HG02981 (cell line): ENCODE measurements around the gene POSTN.
"Not testable (repeated sequence)": the region's sequence is repeated elsewhere in the genome, so short reads cannot be mapped to it uniquely, and the experiment has no call there.

Experiments
- ATAC-seq: cut with Tn5 transposase; IDR thresholded peaks from one replicate; pipeline ENCODE4 v1.9.1; 2021; ENCODE audit warnings: mild to moderate bottlenecking, moderate library complexity; ENCODE audit not compliant: unreplicated experiment

Gene POSTN

DNA sequence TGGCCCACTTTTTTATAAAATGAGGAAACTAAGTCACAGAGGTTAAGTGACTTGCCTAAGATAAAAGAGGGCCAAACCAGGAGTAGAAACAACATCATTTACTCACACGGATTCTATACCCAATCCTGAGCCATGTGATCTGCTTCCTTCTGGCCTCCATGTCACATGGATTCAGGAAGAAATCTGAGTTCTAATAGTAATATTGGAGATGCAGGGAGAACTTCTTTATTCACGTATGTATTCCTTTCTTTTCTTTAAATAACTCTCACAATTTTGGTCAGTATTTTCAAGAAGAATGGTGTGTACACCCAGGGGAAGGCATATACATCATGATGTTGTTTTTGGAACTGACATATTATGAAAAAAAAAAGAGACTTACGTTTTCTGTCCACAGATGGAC is 1.8 kb downstream of the POSTN start:
- ATAC-seq: no peak

GRCh38 chr13:37595162-37595561 is 3.4 kb downstream of the POSTN start:
- no peak for ATAC-seq

DNA sequence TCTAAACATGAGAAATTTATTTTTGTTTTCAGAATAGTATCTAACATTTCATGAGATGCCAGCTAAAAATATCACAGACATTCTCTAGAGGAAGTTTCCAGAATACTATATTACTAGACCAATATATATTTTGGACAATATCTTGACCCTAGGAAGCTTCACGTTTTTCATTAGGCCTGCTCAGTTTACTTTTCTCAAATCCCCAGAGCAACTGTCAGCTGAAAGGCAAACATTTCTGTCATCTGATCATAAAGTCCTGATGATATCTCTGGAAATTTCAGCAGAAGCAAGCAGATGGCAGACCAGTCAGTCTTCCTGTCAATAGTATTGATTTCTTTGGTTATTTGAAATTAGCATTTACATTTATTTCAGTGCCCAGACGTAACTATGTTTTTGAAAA is 4.0 kb downstream of the POSTN start:
- no peak for ATAC-seq

GRCh38 chr13:37589381-37589780 is 9.2 kb downstream of the POSTN start:
- ATAC-seq: not testable (repeated sequence)

DNA sequence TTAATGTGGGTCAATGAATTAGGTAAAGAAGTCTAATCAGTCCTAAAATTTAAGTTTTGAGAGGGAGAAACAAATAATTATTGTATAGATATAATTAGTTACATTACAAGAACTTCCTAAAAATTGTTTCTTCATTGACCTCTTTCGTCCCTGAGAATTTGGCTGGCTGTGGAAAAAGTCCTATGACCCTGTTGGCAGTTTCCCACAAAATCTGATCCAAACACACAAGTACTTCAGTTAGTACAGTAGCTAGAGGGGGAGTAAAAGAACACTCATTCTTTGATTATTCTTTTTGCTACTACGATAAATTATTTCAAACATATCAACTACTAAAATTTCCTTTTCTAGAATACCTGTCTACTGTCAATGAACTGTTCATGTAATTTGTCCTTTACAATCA is 11.3 kb downstream of the POSTN start:
- no peak for ATAC-seq

- ATAC-seq: no peak
Observed at GRCh38 chr13:37586164-37586563, 12.4 kb downstream of the POSTN start.

DNA sequence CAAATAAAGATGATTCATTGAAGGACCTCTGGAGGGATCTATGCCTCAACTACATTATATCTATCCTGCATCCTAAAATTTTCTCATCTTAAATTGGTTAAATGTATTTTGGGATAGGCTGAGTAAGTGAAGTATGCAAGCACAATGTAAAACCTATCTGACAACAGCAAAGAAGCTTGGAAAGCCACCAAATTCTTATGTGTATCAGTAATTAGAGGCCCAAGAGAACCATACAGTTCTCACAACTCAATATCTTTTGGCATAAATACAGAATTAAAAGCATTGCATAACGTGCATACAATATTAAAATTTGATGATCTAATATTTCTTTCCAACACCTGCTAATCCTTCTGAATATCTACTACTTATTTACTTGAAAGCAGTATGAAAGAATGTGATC is 13.0 kb downstream of the POSTN start:
- no peak for ATAC-seq

DNA sequence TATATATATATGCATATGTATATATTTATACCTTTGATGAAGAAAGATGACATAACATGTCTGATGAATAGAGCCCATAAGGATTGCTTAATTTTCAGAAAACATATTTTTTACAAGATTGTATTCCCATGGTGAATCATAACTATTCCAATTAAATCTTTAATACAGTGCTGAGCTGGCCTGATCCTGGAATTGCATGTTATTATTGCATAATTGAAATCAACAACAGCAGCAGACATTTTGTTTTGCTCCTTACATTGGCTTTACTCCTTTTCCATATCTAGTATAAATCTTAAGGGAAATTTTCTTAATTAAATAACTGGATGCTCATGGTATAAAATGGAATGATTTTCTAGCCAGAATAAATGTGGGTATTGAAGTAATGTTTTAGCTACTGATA is 22.0 kb downstream of the POSTN start:
- no peak for ATAC-seq

DNA sequence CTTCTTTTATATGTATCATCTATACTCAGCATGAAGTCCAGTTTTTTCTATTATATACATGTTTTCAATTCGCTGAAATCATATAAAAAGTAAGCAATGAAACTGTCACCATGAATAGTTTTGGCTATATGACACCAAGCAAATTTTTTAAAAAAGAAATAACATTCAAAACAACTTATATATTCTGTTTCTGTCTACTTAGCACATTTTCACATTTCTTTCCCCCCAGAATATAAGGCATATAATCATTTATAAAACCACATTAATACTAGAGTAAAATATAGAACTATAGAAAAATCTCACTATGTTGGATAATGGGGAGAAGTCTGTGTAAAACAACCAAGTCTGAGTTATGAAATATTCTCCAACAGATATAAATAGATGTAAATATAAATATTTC is 33.1 kb downstream of the POSTN start:
- ATAC-seq: no peak

- no peak for ATAC-seq
Observed at GRCh38 chr13:37561031-37561430, 37.5 kb downstream of the POSTN start.

GRCh38 chr13:37560526-37560925 is 38.0 kb downstream of the POSTN start:
- no peak for ATAC-seq

DNA sequence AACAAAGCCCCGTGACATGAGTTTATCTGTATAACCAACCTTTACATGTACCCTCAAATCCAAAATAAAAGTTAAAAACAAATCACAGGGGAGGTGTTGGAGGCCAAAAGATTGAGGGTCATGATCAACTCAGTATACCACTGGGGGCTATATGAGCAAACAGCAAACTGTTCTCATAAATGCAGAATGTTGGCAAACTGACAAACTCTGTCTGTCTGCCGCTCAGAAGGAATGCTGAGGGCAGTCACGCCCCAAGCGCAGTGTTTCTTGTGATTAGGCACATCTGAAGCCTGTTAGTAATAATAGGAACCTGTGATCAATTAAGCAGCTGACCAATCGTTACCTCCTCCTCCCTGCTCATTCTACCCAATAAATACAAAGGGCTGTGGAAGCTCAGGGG is 39.8 kb downstream of the POSTN start:
- not testable (repeated sequence) for ATAC-seq

- no peak for ATAC-seq
Observed at GRCh38 chr13:37546087-37546486, 52.5 kb downstream of the POSTN start.

GRCh38 chr13:37544995-37545394 is 53.6 kb downstream of the POSTN start:
- ATAC-seq: no peak

DNA sequence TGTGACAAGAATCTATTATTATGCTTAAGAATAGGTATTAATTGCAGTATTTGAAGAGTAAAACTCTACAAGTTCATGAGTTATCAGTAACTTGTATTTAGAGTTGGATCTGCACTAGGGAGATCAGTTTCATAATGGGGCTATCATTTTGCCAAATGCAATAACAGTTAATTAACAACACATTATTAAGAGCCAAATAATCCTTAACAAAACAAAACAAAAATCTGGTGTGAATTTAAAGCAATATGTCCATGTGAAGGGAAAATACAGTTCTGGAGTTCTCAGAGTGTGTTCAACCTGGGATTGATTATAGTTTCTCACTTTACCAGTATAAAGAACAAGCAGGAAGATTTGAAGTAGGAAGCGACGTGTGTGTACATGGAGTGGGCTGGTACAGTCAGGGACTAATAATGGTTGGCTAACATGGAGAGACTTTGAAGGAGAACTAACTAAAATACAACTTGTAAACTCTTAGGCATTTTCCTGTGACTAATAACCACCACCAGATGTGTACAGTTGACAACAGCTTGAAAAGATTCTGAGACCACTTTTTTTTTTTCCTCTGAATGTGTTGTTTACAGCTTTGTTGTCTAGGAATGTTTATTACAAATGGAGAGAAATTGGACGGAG is 58.5 kb downstream of the POSTN start:
- ATAC-seq: no peak

GRCh38 chr13:37539170-37539569 is 59.4 kb downstream of the POSTN start:
- ATAC-seq: no peak

DNA sequence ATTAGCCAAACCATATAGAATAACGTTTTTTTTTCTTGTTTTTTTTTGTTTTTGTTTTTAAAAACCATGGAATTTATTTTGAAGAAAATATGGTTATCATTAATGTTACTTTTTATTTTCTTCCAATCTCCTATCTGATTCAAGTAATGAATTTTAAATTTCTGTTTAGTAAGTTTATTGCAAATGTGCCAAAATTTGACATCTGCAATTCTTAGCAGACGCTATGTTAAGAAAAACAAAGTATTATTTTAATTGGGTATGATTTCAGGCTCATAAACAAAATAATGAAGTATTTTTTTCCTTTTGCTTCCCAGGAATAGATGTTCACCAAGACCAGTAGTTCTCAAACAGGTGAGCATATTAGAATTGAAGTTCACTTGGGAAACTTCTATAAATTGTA is 63.1 kb downstream of the POSTN start:
- ATAC-seq: no peak

DNA sequence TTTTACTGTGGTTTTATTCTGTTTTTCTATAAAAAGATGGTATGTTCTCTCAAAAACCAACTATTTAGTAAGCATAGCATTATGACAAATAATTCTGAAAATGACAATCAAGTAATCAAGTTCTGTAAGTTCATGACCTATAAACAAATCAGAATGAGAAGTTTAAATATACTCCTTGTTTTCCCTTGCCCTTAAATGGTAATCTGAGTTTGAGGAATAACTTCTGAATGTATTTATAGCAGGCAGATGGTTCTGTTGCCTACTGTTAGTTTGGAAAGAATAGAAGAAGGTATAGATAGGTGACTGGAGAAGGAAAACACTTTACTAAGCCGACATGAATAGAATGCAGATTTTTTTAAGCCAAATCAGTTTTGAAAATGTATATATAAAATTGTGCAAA is 63.9 kb downstream of the POSTN start:
- ATAC-seq: no peak

DNA sequence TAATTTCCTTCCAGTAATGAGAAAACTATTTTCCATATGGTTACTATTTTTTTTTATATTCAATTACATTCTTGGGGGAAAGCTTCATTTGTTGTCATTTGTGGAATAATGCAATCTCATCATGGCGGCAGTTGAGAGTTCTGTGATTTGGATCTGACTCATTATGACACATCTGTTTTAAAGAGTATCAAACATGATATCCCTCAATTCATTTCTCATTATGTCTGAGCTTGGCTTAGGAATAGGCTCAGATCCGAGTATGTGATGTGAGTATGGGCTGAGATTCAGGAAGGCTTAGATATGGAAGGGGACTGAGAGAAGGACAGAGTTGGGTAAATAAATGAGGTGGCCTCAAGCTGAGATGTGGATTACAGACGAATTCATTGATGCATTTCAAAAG is 64.4 kb downstream of the POSTN start:
- ATAC-seq: no peak

- ATAC-seq: no peak
Observed at GRCh38 chr13:37531049-37531448, 67.5 kb downstream of the POSTN start.

- ATAC-seq: no peak
Observed at GRCh38 chr13:37529751-37530385, 68.7 kb downstream of the POSTN start.

GRCh38 chr13:37526710-37527473 is 71.7 kb downstream of the POSTN start:
- ATAC-seq: no peak
